Gastrocnemius medialis (tissue), 4 donors: ENCODE measurements around the gene HDHD3.

ENCODE experiments used
- POLR2A ChIP-seq, 2 donors: fragments of 450-650 bp; IDR thresholded peaks; one replicate each; pipeline ENCODE4 v1.6.1; 2017; ENCODE audit warnings: antibody characterized with exemption in 2 of 2, mild to moderate bottlenecking in 2 of 2, moderate library complexity in 2 of 2
- TF ChIP-seq, protein P1 (sequence below), 5 experiments: fragments of 450-650 bp in 3 of 5; fragments of 200-600 bp in 2 of 5; sonication (generic) in 2 of 5; IDR thresholded peaks in 4 of 5; conservative IDR thresholded peaks in 1 of 5; 1 replicate in 4 of 5; 2 replicates in 1 of 5; pipeline ENCODE4 v1.5.1; 2016 to 2019; ENCODE audit warnings: antibody characterized with exemption in 5 of 5, mild to moderate bottlenecking in 3 of 5, moderate library complexity in 3 of 5

DNA sequence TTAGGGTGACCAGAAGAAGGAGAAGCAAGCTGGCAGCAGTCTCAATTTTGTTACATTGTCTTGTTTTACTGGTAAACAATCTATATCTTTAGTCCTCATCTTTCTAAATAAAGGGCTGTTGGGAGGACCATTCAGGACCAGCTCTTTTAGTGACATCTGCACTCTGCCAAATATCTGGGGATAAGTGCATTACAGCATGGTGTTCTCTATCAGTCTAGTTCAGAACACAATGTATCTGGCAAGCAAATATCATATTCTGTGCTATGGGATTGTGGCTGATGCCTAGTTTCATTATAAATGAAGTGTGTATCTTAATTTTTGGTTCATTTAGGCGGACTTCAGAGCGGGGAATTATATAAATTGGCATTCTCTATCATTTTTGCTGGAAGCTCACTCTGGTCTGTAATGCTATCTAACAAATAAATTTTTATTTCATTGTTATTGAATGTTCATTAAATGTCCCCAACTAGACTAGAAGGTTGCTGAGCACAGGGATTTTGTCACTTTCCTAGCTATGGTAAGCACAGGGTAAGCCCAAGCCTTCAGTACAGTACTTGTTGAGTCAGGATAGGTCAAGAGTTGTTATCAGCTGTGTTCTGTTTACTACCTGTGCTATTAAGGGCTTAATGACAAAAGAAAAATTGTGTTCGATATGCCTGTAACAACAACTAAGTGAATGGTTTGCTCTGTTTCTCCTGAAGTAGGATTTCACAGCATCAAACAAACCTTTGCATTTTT lies 48.6 kb downstream of the HDHD3 start:
- no peak for TF ChIP-seq POLR2A (IDR thresholded peaks at IDR 0.05)
- TF ChIP-seq, protein P1, sequence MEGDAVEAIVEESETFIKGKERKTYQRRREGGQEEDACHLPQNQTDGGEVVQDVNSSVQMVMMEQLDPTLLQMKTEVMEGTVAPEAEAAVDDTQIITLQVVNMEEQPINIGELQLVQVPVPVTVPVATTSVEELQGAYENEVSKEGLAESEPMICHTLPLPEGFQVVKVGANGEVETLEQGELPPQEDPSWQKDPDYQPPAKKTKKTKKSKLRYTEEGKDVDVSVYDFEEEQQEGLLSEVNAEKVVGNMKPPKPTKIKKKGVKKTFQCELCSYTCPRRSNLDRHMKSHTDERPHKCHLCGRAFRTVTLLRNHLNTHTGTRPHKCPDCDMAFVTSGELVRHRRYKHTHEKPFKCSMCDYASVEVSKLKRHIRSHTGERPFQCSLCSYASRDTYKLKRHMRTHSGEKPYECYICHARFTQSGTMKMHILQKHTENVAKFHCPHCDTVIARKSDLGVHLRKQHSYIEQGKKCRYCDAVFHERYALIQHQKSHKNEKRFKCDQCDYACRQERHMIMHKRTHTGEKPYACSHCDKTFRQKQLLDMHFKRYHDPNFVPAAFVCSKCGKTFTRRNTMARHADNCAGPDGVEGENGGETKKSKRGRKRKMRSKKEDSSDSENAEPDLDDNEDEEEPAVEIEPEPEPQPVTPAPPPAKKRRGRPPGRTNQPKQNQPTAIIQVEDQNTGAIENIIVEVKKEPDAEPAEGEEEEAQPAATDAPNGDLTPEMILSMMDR (IDR thresholded peaks at IDR 0.05 in 4 of 5, conservative IDR thresholded peaks at IDR 0.05 in 1 of 5) = no peak
